ENCODE measurements around the gene PCDHB7. TPM values are rescaled to one million over a fixed set of nuclear protein-coding genes. Genes with fewer than 3 reads are reported as not detected.
A peak's percentile ranks its signal among the peaks of the same experiment; 100 is the strongest.
"Not testable (repeated sequence)": the region's sequence is repeated elsewhere in the genome, so short reads cannot be mapped to it uniquely, and the experiment has no call there.

The PCDHB7 gene
- total RNA-seq, 4 donors from 2014 or later = 0.51 to 8.0 (median 5.7) TPM

DNA sequence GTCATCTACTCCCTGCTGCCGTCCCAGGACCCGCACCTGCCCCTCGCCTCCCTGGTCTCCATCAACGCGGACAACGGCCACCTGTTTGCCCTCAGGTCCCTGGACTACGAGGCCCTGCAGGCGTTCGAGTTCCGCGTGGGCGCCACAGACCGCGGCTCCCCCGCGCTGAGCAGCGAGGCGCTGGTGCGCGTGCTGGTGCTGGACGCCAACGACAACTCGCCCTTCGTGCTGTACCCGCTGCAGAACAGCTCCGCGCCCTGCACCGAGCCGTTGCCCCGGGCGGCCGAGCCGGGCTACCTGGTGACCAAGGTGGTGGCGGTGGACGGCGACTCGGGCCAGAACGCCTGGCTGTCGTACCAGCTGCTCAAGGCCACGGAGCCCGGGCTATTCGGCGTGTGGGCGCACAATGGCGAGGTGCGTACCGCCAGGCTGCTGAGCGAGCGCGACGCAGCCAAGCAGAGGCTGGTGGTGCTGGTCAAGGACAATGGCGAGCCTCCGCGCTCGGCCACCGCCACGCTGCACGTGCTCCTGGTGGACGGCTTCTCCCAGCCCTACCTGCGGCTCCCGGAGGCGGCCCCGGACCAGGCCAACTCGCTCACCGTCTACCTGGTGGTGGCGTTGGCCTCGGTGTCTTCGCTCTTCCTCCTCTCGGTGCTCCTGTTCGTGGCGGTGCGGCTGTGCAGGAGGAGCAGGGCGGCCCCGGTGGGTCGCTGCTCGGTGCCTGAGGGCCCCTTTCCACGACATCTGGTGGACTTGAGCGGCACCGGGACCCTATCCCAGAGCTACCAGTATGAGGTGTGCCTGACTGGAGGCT is 2.1 kb downstream of the PCDHB7 start:
- peaks cover 3 to 38% of the 10 kb centered on the region in 2 donors for H3K9me3 ChIP-seq
- DNase-seq; H3K27me3 ChIP-seq; intact Hi-C loops (cut with DNase I; ENCODE audit: low total_unique reads); H3K4me1 ChIP-seq; H3K4me3 ChIP-seq; H3K36me3 ChIP-seq; H3K27ac ChIP-seq: not testable (repeated sequence)

DNA sequence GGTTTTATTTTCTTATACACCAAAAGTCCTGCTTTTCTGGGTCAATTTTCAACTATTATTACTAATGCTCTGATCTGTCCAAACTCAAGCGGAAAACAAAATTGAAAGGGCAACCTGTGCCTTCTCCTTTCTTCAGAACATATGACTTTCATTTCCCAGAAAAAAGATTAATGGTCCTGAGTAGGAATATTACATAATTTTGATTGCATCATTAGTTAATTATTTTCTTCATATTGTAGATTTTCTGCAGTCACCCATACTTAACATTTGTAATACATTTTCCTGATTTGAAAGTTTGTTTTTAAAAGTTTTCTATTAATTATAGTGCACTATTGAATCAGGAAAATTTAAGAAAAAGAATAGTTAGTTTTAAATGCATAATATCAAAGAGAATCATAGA is 3.5 kb downstream of the PCDHB7 start:
- Histone ChIP-seq H3K4me1 (no peaks in the 10 kb centered on the region), H3K9me3 (peaks cover 3 to 38% of the 10 kb centered on the region in 2 donors), H3K36me3 (no peaks in the 10 kb centered on the region), H3K4me3 (no peak overlapping the region), H3K27me3 (peaks cover 0 to 5% of the 10 kb centered on the region in 2 donors), H3K27ac (no peak overlapping the region)
- TF ChIP-seq, protein P1, sequence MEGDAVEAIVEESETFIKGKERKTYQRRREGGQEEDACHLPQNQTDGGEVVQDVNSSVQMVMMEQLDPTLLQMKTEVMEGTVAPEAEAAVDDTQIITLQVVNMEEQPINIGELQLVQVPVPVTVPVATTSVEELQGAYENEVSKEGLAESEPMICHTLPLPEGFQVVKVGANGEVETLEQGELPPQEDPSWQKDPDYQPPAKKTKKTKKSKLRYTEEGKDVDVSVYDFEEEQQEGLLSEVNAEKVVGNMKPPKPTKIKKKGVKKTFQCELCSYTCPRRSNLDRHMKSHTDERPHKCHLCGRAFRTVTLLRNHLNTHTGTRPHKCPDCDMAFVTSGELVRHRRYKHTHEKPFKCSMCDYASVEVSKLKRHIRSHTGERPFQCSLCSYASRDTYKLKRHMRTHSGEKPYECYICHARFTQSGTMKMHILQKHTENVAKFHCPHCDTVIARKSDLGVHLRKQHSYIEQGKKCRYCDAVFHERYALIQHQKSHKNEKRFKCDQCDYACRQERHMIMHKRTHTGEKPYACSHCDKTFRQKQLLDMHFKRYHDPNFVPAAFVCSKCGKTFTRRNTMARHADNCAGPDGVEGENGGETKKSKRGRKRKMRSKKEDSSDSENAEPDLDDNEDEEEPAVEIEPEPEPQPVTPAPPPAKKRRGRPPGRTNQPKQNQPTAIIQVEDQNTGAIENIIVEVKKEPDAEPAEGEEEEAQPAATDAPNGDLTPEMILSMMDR (IDR thresholded peaks at IDR 0.05) = no peak
- no peak for TF ChIP-seq POLR2A (IDR thresholded peaks at IDR 0.05)
- intact Hi-C loops (cut with DNase I; ENCODE audit: low total_unique reads) = no loop called here
- no peak for DNase-seq

DNA sequence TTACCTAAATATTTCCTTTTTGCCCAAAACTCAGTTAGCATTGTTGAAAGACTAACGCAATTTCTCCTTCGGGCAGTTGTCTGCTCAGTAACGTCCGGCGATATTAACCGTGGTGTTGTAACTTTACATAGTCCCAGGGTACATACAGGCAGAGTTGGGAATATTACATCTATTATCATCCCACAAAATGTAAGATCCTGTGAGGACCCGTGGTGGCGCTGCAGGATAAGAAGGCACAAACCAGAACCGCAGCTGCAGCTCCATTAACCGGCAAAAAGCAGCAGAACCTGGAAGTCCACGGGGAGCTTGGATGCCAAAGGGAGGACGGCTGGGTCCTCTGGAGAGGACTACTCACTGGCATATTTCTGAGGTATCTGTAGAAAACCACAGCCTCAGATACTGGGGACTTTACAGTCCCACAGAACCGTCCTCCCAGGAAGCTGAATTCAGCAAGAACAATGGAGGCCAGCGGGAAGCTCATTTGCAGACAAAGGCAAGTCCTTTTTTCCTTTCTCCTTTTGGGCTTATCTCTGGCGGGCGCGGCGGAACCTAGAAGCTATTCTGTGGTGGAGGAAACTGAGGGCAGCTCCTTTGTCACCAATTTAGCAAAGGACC is 5.2 kb downstream of the PCDHB7 start, which contains the start of gene PCDHB8:
TSS of gene PCDHB8 (plus strand) at position 214 of the 615 bp plus-strand sequence. CDS start at position 459, 245 bp downstream.
- intact Hi-C loops (cut with DNase I; ENCODE audit: low total_unique reads); H3K4me3 ChIP-seq; H3K36me3 ChIP-seq; H3K27ac ChIP-seq; H3K27me3 ChIP-seq; H3K4me1 ChIP-seq; DNase-seq: not testable (repeated sequence)
- H3K9me3 ChIP-seq = peaks cover 3 to 42% of the 10 kb centered on the region in 2 donors

DNA sequence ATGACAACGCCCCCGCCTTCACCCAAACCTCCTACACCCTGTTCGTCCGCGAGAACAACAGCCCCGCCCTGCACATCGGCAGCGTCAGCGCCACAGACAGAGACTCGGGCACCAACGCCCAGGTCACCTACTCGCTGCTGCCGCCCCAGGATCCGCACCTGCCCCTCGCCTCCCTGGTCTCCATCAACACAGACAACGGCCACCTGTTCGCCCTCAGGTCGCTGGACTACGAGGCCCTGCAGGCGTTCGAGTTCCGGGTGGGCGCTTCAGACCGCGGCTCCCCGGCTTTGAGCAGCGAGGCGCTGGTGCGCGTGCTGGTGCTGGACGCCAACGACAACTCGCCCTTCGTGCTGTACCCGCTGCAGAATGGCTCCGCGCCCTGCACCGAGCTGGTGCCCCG is 6.9 kb downstream of the PCDHB7 start:
- intact Hi-C loops (cut with DNase I; ENCODE audit: low total_unique reads); H3K27me3 ChIP-seq: not testable (repeated sequence)
- H3K9me3 ChIP-seq = peaks cover 3 to 54% of the 10 kb centered on the region in 2 donors

DNA sequence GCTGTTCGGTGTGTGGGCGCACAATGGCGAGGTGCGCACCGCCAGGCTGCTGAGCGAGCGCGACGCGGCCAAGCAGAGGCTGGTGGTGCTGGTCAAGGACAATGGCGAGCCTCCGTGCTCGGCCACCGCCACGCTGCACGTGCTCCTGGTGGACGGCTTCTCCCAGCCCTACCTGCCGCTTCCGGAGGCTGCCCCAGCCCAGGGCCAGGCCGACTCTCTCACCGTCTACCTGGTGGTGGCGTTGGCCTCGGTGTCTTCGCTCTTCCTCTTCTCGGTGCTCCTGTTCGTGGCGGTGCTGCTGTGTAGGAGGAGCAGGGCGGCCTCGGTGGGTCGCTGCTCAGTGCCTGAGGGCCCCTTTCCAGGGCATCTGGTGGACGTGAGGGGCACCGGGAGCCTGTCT is 7.4 kb downstream of the PCDHB7 start:
- H3K4me3 ChIP-seq; intact Hi-C loops (cut with DNase I; ENCODE audit: low total_unique reads); DNase-seq; H3K4me1 ChIP-seq; H3K27ac ChIP-seq; H3K27me3 ChIP-seq; H3K36me3 ChIP-seq: not testable (repeated sequence)
- H3K9me3 ChIP-seq = peaks cover 3 to 56% of the 10 kb centered on the region in 2 donors

More for the DNA sequence above, 6.9 kb downstream of the PCDHB7 start:
- DNase-seq, H3K36me3 ChIP-seq, H3K4me3 ChIP-seq, H3K4me1 ChIP-seq, H3K27ac ChIP-seq: not testable (repeated sequence)

DNA sequence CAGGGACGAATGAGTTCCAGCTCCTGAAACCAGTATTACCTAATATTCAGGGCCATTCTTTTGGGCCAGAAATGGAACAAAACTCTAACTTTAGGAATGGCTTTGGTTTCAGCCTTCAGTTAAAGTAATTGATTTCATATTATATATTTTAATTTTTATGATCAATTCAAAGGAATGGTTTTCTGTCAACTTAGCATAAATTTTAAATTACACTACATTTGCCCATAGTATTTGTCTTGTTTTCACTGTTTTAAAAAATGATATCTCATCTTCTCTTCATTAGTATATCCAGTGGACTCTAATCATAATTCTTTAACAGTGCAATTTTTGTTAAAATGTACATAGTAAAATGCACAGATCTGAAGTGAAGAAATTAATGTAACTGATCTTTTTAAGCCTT is 7.9 kb downstream of the PCDHB7 start:
- no peaks in the 10 kb centered on the region for H3K36me3 ChIP-seq
- no peaks in the 10 kb centered on the region for H3K4me1 ChIP-seq
- H3K9me3 ChIP-seq = peaks cover 2 to 56% of the 10 kb centered on the region in 2 donors
- TF ChIP-seq POLR2A (IDR thresholded peaks at IDR 0.05) = no peak
- TF ChIP-seq, protein P1 (IDR thresholded peaks at IDR 0.05) = no peak
- peaks cover 0 to 5% of the 10 kb centered on the region in 2 donors for H3K27me3 ChIP-seq
- H3K27ac ChIP-seq = no peak overlapping the region
- H3K4me3 ChIP-seq = no peak overlapping the region
- intact Hi-C loops (cut with DNase I; ENCODE audit: low total_unique reads) = no loop called here
- DNase-seq = no peak

DNA sequence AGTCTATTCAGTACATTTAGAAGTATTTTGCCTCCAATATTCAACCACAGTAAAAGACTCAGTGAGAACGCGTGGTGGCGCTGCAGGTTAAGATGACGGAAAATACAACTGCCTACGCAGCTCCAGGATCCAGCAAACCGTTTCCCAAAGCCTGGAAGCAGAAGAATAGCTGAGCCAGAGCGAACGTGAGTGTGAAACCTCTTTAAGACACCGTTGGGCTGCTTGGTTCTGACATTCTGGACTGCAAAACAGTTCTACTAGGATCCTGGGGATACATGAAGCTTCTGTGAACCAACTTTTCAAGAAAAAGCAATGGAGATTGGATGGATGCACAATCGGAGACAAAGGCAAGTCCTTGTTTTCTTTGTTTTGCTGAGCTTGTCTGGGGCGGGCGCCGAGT is 9.8 kb downstream of the PCDHB7 start, which contains the start of gene PCDHB16:
TSS of gene PCDHB16 (plus strand) at position 140 of the 400 bp plus-strand sequence. CDS start at position 313, 173 bp downstream.
- Histone ChIP-seq H3K4me3 (peak within 1 kb of the TSS; percentile 1 to 37), H3K27me3 (peaks cover 0 to 3% of the 10 kb centered on the region in 2 donors), H3K9me3 (peaks cover 0 to 55% of the 10 kb centered on the region in 2 donors), H3K4me1 (no peaks in the 10 kb centered on the region), H3K36me3 (no peaks in the 10 kb centered on the region), H3K27ac (no peak within 1 kb of the TSS)
- TF ChIP-seq, protein P1 (IDR thresholded peaks at IDR 0.05) = peak; percentile 17 to 40 (median 32)
- TF ChIP-seq POLR2A (IDR thresholded peaks at IDR 0.05) = no peak
- DNase-seq = peak; percentile 39 to 46
- intact Hi-C loops (cut with DNase I; ENCODE audit: low total_unique reads) = no loop called here

DNA sequence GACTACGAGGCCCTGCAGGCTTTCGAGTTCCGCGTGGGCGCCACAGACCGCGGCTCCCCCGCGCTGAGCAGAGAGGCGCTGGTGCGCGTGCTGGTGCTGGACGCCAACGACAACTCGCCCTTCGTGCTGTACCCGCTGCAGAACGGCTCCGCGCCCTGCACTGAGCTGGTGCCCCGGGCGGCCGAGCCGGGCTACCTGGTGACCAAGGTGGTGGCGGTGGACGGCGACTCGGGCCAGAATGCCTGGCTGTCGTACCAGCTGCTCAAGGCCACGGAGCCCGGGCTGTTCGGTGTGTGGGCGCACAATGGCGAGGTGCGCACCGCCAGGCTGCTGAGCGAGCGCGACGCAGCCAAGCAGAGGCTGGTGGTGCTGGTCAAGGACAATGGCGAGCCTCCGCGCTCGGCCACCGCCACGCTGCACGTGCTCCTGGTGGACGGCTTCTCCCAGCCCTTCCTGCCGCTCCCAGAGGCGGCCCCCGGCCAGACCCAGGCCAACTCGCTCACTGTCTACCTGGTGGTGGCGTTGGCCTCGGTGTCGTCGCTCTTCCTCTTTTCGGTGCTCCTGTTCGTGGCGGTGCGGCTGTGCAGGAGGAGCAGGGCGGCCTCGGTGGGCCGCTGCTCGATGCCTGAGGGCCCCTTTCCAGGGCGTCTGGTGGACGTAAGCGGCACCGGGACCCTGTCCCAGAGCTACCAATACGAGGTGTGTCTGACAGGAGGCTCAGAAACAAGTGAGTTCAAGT is 11.8 kb downstream of the PCDHB7 start:
- H3K27me3 ChIP-seq; H3K27ac ChIP-seq; H3K36me3 ChIP-seq; intact Hi-C loops (cut with DNase I; ENCODE audit: low total_unique reads); H3K4me1 ChIP-seq; H3K4me3 ChIP-seq; DNase-seq: not testable (repeated sequence)
- H3K9me3 ChIP-seq = peaks cover 0 to 54% of the 10 kb centered on the region in 2 donors
